Measurements from ENCODE around the gene FAM111A. TPM values are rescaled to one million over a fixed set of nuclear protein-coding genes. Genes with fewer than 3 reads are reported as not detected.

The FAM111A gene
- polyA plus RNA-seq, 1 of the 3 experiments (the other 2 are of a cell fraction): 5.9 TPM

- no peak for TF ChIP-seq SIN3A (IDR thresholded peaks at IDR 0.05; ENCODE audit: borderline replicate concordance, low read depth, low read length)
- TF ChIP-seq SMC3 (IDR thresholded peaks at IDR 0.05; ENCODE audit: low read depth, low read length): no peak
- TF ChIP-seq, protein P1, sequence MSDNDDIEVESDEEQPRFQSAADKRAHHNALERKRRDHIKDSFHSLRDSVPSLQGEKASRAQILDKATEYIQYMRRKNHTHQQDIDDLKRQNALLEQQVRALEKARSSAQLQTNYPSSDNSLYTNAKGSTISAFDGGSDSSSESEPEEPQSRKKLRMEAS (IDR thresholded peaks at IDR 0.05; ENCODE audit: low read depth): no peak
- no peak for TF ChIP-seq FOXJ3 (CRISPR knock-in tag; IDR thresholded peaks at IDR 0.05)
- no peak for TF ChIP-seq JUND (IDR thresholded peaks at IDR 0.05)
- no peak for TF ChIP-seq POLR2AphosphoS5 (IDR thresholded peaks at IDR 0.05; ENCODE audit: low read depth, low read length)
- TF ChIP-seq REST (IDR thresholded peaks at IDR 0.05; ENCODE audit: low read depth, low read length): no peak
- no peak for TF ChIP-seq RXRA (IDR thresholded peaks at IDR 0.05; ENCODE audit: borderline replicate concordance, low read depth)
- TF ChIP-seq, protein P2, sequence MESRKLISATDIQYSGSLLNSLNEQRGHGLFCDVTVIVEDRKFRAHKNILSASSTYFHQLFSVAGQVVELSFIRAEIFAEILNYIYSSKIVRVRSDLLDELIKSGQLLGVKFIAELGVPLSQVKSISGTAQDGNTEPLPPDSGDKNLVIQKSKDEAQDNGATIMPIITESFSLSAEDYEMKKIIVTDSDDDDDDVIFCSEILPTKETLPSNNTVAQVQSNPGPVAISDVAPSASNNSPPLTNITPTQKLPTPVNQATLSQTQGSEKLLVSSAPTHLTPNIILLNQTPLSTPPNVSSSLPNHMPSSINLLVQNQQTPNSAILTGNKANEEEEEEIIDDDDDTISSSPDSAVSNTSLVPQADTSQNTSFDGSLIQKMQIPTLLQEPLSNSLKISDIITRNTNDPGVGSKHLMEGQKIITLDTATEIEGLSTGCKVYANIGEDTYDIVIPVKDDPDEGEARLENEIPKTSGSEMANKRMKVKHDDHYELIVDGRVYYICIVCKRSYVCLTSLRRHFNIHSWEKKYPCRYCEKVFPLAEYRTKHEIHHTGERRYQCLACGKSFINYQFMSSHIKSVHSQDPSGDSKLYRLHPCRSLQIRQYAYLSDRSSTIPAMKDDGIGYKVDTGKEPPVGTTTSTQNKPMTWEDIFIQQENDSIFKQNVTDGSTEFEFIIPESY (IDR thresholded peaks at IDR 0.05; ENCODE audit: borderline replicate concordance, low read depth): no peak
- no peak for TF ChIP-seq TEAD4 (IDR thresholded peaks at IDR 0.05; ENCODE audit: borderline replicate concordance, insufficient read depth)
- TF ChIP-seq RCOR1 (IDR thresholded peaks at IDR 0.05; ENCODE audit: low read length): no peak
- TF ChIP-seq RFX5 (IDR thresholded peaks at IDR 0.05; ENCODE audit: low read length): no peak
- no peak for TF ChIP-seq YY1 (IDR thresholded peaks at IDR 0.05; ENCODE audit: low read depth)
- TF ChIP-seq FOSL2 (IDR thresholded peaks at IDR 0.05; ENCODE audit: borderline replicate concordance, low read depth): no peak
- TF ChIP-seq USF1 (IDR thresholded peaks at IDR 0.05; ENCODE audit: borderline replicate concordance, low read depth): no peak
- TF ChIP-seq CHD2 (IDR thresholded peaks at IDR 0.05; ENCODE audit: low read length, partially characterized antibody): no peak
- TF ChIP-seq GABPA (IDR thresholded peaks at IDR 0.05; ENCODE audit: low read depth): no peak
- no peak for TF ChIP-seq RAD21 (IDR thresholded peaks at IDR 0.05; ENCODE audit: low read length)
- Histone ChIP-seq H3K27me3 (ENCODE audit: insufficient read depth) (0 out of 2 replicates have a peak, but pooled peaks cover 9% of the 10 kb centered on the region), H3K36me3 (replicated peaks in 1 of 2; ENCODE audit: control insufficient read depth in 1 of 2, insufficient read depth in 2 of 2, low read length in 1 of 2) (no peaks in the 10 kb centered on the region), H3K9me2 (no peaks in the 10 kb centered on the region), H3K4me3 (ENCODE audit: low read depth in 2 of 2, low read length in 1 of 2) (no peak overlapping the region), H4K20me1 (ENCODE audit: insufficient read depth) (no peaks in the 10 kb centered on the region), H3K4me1 (ENCODE audit: control insufficient read depth in 1 of 2, insufficient read depth in 2 of 2, low read depth in 1 of 2, low read length in 1 of 2) (peaks cover 0 to 6% of the 10 kb centered on the region in 2 experiments; a peak in 1 of 4 replicates), H3F3A (replicated peaks; ENCODE audit: insufficient read depth) (no peaks in the 10 kb centered on the region), H3K9me3 (no peaks in the 10 kb centered on the region), H3K79me2 (ENCODE audit: insufficient read depth) (no peaks in the 10 kb centered on the region), H3K9ac (no peak overlapping the region), H2AFZ (ENCODE audit: low read depth) (no peak overlapping the region), H3K27ac (ENCODE audit: low read depth in 2 of 2, low read length in 1 of 2) (no peak overlapping the region), H3K4me2 (no peak overlapping the region)
- no peak for DNase-seq
- 51% methylated on average over 2 of the region's 2 CpGs for WGBS (ENCODE audit: low lambda C conversion rate)
- CTCF ChIA-PET: no interaction called here
- POLR2A ChIA-PET: no interaction called here
These were observed 54.1 kb downstream of the FAM111A start for GRCh38 chr11:59196777-59197176.
